IMR-90 (cell line): ENCODE measurements around the gene NAGPA. TPM values are rescaled to one million over a fixed set of nuclear protein-coding genes. Genes with fewer than 3 reads are reported as not detected.

Experiments used
- ATAC-seq: fragments of 200-7000 bp; cut with Tn5 transposase; 2 replicates; pipeline ENCODE4 v1.9.1; 2020; ENCODE audit warnings: low read depth, mild to moderate bottlenecking, moderate library complexity
- BruUV-seq: library from RNA; stranded (reverse); fragments of 400-500 nt; replicated peaks from 2 replicates; lab custom pipeline; 2021; lab: Mats Ljungman, UMichigan
- CTCF ChIA-PET: fragments of 300-600 bp; formaldehyde crosslinking; extraction: SDS; loops from one replicate; lab custom pipeline; 2021; ENCODE audit warnings: antibody characterized with exemption; lab: Yijun Ruan, JAX
- POLR2A ChIA-PET: fragments of 300-600 bp; sonication (Branson Sonifier 250); formaldehyde crosslinking; loops from one replicate; lab custom pipeline; 2022; ENCODE audit warnings: antibody characterized with exemption; ENCODE audit not compliant: unreplicated experiment; lab: Charles Lee
- DNase-seq: peaks from one replicate; pipeline ENCODE4 v3.0.0; 2013
- H2AFZ ChIP-seq: replicated peaks from 2 replicates; pipeline ENCODE3; 2013; ENCODE audit warnings: low read length, mild to moderate bottlenecking; ENCODE audit not compliant: poor library complexity
- H2AK5ac ChIP-seq: 2 replicates; pipeline ENCODE4 v1.6.1; 2013; ENCODE audit warnings: low read depth, low read length, inconsistent platforms
- H2AK9ac ChIP-seq: replicated peaks from 2 replicates; pipeline ENCODE3; 2013; ENCODE audit warnings: mild to moderate bottlenecking, low read depth, low read length, moderate library complexity; ENCODE audit not compliant: poor library complexity
- H2BK120ac ChIP-seq: 2 replicates; pipeline ENCODE4 v1.6.1; 2013; ENCODE audit warnings: low read depth, low read length, inconsistent platforms
- H2BK15ac ChIP-seq: 3 replicates; pipeline ENCODE4 v1.6.1; 2013; ENCODE audit warnings: low read depth, low read length, inconsistent platforms
- H2BK20ac ChIP-seq: 2 replicates; pipeline ENCODE4 v1.6.1; 2013; ENCODE audit warnings: low read depth, mild to moderate bottlenecking, inconsistent platforms, low read length, moderate library complexity
- H2BK5ac ChIP-seq: 2 replicates; pipeline ENCODE4 v1.6.1; 2013; ENCODE audit warnings: mild to moderate bottlenecking, low read depth, low read length, inconsistent platforms; ENCODE audit not compliant: poor library complexity, severe bottlenecking
- H3K14ac ChIP-seq: replicated peaks from 2 replicates; pipeline ENCODE4 v1.6.1; 2013; ENCODE audit warnings: low read depth, low read length, inconsistent platforms
- H3K18ac ChIP-seq: 2 replicates; pipeline ENCODE4 v1.6.1; 2013; ENCODE audit warnings: low read depth, low read length, control low read depth
- H3K23ac ChIP-seq: 2 replicates; pipeline ENCODE4 v1.6.1; 2013; ENCODE audit warnings: low read depth, low read length, inconsistent platforms
- H3K27ac ChIP-seq: 2 replicates; pipeline ENCODE4 v1.5.1; 2013; ENCODE audit warnings: mild to moderate bottlenecking, control low read depth, low read length; ENCODE audit not compliant: insufficient read depth
- H3K27me3 ChIP-seq: 2 replicates; pipeline ENCODE4 v1.6.1; 2013; ENCODE audit warnings: low read length; ENCODE audit not compliant: control insufficient read depth, insufficient read depth
- H3K36me3 ChIP-seq: 2 replicates; pipeline ENCODE4 v1.6.1; 2013; ENCODE audit warnings: low read length, mixed read lengths; ENCODE audit not compliant: control insufficient read depth, insufficient read depth
- H3K4ac ChIP-seq: 2 replicates; pipeline ENCODE4 v1.6.1; 2013; ENCODE audit warnings: low read depth, low read length, inconsistent platforms
- H3K4me1 ChIP-seq: 2 replicates; pipeline ENCODE4 v1.6.1; 2013; ENCODE audit warnings: low read length, mixed read lengths; ENCODE audit not compliant: control insufficient read depth, insufficient read depth
- H3K4me2 ChIP-seq: 2 replicates; pipeline ENCODE4 v1.6.1; 2013; ENCODE audit warnings: low read depth, mild to moderate bottlenecking, control low read depth, low read length, moderate library complexity
- H3K4me3 ChIP-seq: 2 replicates; pipeline ENCODE4 v1.5.1; 2013; ENCODE audit warnings: low read depth, mild to moderate bottlenecking, control low read depth, low read length, moderate library complexity; ENCODE audit not compliant: insufficient read depth
- H3K56ac ChIP-seq: 2 replicates; pipeline ENCODE4 v1.6.1; 2013; ENCODE audit warnings: low read length, inconsistent platforms; ENCODE audit not compliant: insufficient read depth; ENCODE audit errors: extremely low read depth
- H3K79me1 ChIP-seq, 2 experiments: 2 replicates each; pipeline ENCODE4 v1.6.1; 2013; ENCODE audit warnings: low read length in 2 of 2, inconsistent platforms in 1 of 2, low read depth in 1 of 2
- H3K9ac ChIP-seq: 2 replicates; pipeline ENCODE4 v1.6.1; 2013; ENCODE audit warnings: low read depth, low read length, control low read depth
- H3K9me1 ChIP-seq: 2 replicates; pipeline ENCODE4 v1.6.1; 2013; ENCODE audit warnings: low read length, inconsistent platforms; ENCODE audit not compliant: insufficient read depth
- H3K9me3 ChIP-seq: 2 replicates; pipeline ENCODE4 v1.6.1; 2013; ENCODE audit warnings: low read length; ENCODE audit not compliant: control insufficient read depth, insufficient read depth
- H4K20me1 ChIP-seq: 2 replicates; pipeline ENCODE4 v1.6.1; 2013; ENCODE audit warnings: low read length, inconsistent platforms; ENCODE audit not compliant: insufficient read depth
- H4K5ac ChIP-seq: 2 replicates; pipeline ENCODE4 v1.6.1; 2013; ENCODE audit warnings: mild to moderate bottlenecking, low read depth, low read length, control low read depth
- H4K8ac ChIP-seq, 2 experiments: 2 replicates each; pipeline ENCODE4 v1.6.1; 2013; ENCODE audit warnings: low read depth in 2 of 2, low read length in 2 of 2, control low read depth in 1 of 2, inconsistent platforms in 1 of 2
- H4K91ac ChIP-seq: 2 replicates; pipeline ENCODE4 v1.6.1; 2013; ENCODE audit warnings: low read depth, low read length, inconsistent platforms; ENCODE audit not compliant: insufficient read depth
- BHLHE40 ChIP-seq: fragments of 150-350 bp; IDR thresholded peaks from 2 replicates; pipeline ENCODE4 v1.6.1; 2016; ENCODE audit warnings: mild to moderate bottlenecking, low read depth, low read length
- CEBPB ChIP-seq: IDR thresholded peaks from 2 replicates; pipeline ENCODE4 v1.6.1; 2012; ENCODE audit warnings: low read depth, low read length, improper control_type of control experiment
- CHD1 ChIP-seq: IDR thresholded peaks from 2 replicates; pipeline ENCODE4 v1.6.1; 2012; ENCODE audit warnings: low read depth, low read length, improper control_type of control experiment
- ELK1 ChIP-seq: fragments of 150-350 bp; IDR thresholded peaks from 2 replicates; pipeline ENCODE4 v1.6.1; 2016; ENCODE audit warnings: low read depth, mild to moderate bottlenecking, low read length, moderate library complexity, borderline replicate concordance
- FOS ChIP-seq: fragments of 150-350 bp; IDR thresholded peaks from 2 replicates; pipeline ENCODE4 v1.6.1; 2016; ENCODE audit warnings: low read depth, low read length
- MAFK ChIP-seq: IDR thresholded peaks from 2 replicates; pipeline ENCODE4 v1.6.1; 2012; ENCODE audit warnings: low read depth, low read length, improper control_type of control experiment
- MAZ ChIP-seq: IDR thresholded peaks from 2 replicates; pipeline ENCODE4 v1.6.1; 2012; ENCODE audit warnings: low read depth, mild to moderate bottlenecking, low read length, improper control_type of control experiment, moderate library complexity, borderline replicate concordance
- MXI1 ChIP-seq: IDR thresholded peaks from 2 replicates; pipeline ENCODE4 v1.6.1; 2012; ENCODE audit warnings: low read depth, mild to moderate bottlenecking, low read length, moderate library complexity, borderline replicate concordance
- NFE2L2 ChIP-seq: fragments of 150-350 bp; IDR thresholded peaks from 2 replicates; pipeline ENCODE4 v1.6.1; 2016; ENCODE audit warnings: low read depth, mild to moderate bottlenecking, low read length
- POLR2A ChIP-seq: IDR thresholded peaks from 2 replicates; pipeline ENCODE4 v1.6.1; 2012; ENCODE audit warnings: mild to moderate bottlenecking, low read depth, low read length
- RAD21 ChIP-seq: IDR thresholded peaks from 2 replicates; pipeline ENCODE4 v1.6.1; 2012; ENCODE audit warnings: low read length, improper control_type of control experiment
- RCOR1 ChIP-seq: IDR thresholded peaks from 2 replicates; pipeline ENCODE4 v1.6.1; 2012; ENCODE audit warnings: mild to moderate bottlenecking, low read length, improper control_type of control experiment; ENCODE audit not compliant: insufficient replicate concordance
- RFX5 ChIP-seq: IDR thresholded peaks from 2 replicates; pipeline ENCODE4 v1.8.0; 2012; ENCODE audit warnings: low read depth, mild to moderate bottlenecking, low read length, moderate library complexity
- SMC3 ChIP-seq: fragments of 150-350 bp; IDR thresholded peaks from 2 replicates; pipeline ENCODE4 v1.6.1; 2016; ENCODE audit warnings: low read depth, mild to moderate bottlenecking, antibody characterized with exemption, low read length, moderate library complexity
- USF2 ChIP-seq: fragments of 150-350 bp; IDR thresholded peaks from 2 replicates; pipeline ENCODE4 v1.6.1; 2017; ENCODE audit warnings: mild to moderate bottlenecking, antibody characterized with exemption, low read length, low read depth
- WGBS, 2 experiments: methylation state at CpG; one replicate each; pipeline versions ENCODE4 v1.1.5 to v1.1.7; 2013; ENCODE audit warnings: missing lambda C conversion rate in 2 of 2; ENCODE audit not compliant: insufficient read length in 1 of 2; ENCODE audit errors: extremely low coverage in 2 of 2; 5-methylcytosine and 5-hydroxymethylcytosine counted together
- dilution Hi-C: fragments of 300-500 bp; cut with HindIII; formaldehyde crosslinking; loops from one replicate; pipeline ENCODE4 v1.14.3; 2018; ENCODE audit warnings: low sequenced_read_pairs; ENCODE audit not compliant: unreplicated experiment
- in situ Hi-C: fragments of 300-500 bp; cut with MboI; formaldehyde crosslinking; loops from 3 replicates; pipeline ENCODE4 v1.14.3; 2019; ENCODE audit warnings: low sequenced_read_pairs, inconsistent platforms, mixed read lengths
- intact Hi-C: fragments of 100-400 bp; cut with micrococcal nuclease; formaldehyde crosslinking; loops from 2 replicates; pipeline ENCODE4 v1.10.0; 2022
- polyA plus RNA-seq, 3 experiments: library from polyadenylated mRNA; depleted of rRNA; stranded (reverse); fragments of >200 nt; gene quantifications; 2 replicates each; pipeline ENCODE4 v1.2.3, GENCODE V29; 2012; ENCODE audit warnings: low replicate concordance in 1 of 3
- total RNA-seq: library from RNA; depleted of rRNA; stranded (reverse); fragments of >200 nt; gene quantifications from 2 replicates; pipeline ENCODE4 v1.2.3, GENCODE V29; 2012
- TF ChIP-seq, protein P1 (sequence below): conservative IDR thresholded peaks from 2 replicates; pipeline ENCODE4 v1.5.1; 2012; ENCODE audit warnings: mild to moderate bottlenecking, low read depth, low read length, improper control_type of control experiment

Gene NAGPA
- total and polyA plus RNA-seq, 2 of the 4 experiments (the other 2 are of a cell fraction), result 6.5 to 12.2 TPM

- CTCF ChIA-PET, result no interaction called here
- no peak for DNase-seq
- in situ Hi-C loops, result no loop called here
These were observed 27.8 kb downstream of the NAGPA start for GRCh38 chr16:5005916-5006315.

More at GRCh38 chr16:5005916-5006315, 27.8 kb downstream of the NAGPA start:
- intact Hi-C loops, result no loop called here
- Histone ChIP-seq H2BK5ac (no peak overlapping the region), H3K18ac (no peak overlapping the region), H2BK20ac (no peak overlapping the region), H4K20me1 (no peaks in the 10 kb centered on the region), H2BK120ac (no peak overlapping the region), H3K36me3 (no peaks in the 10 kb centered on the region), H4K91ac (no peak overlapping the region), H3K9me3 (no peaks in the 10 kb centered on the region), H3K79me1 (no peaks in the 10 kb centered on the region), H3K27me3 (peaks cover 18% of the 10 kb centered on the region), H2AFZ (no peak overlapping the region), H3K4me3 (no peak overlapping the region), H4K8ac (no peak overlapping the region), H3K4me2 (no peak overlapping the region), H3K56ac (no peak overlapping the region), H3K23ac (no peak overlapping the region), H2BK15ac (no peak overlapping the region), H3K27ac (no peak overlapping the region), H2AK9ac (no peak overlapping the region), H3K4me1 (no peaks in the 10 kb centered on the region), H3K4ac (no peak overlapping the region), H3K9me1 (no peaks in the 10 kb centered on the region), H3K14ac (no peak overlapping the region), H3K9ac (no peak overlapping the region), H4K5ac (no peak overlapping the region), H2AK5ac (no peak overlapping the region)
- dilution Hi-C loops, result no loop called here
- TF ChIP-seq RCOR1, result no peak
- TF ChIP-seq RFX5, result no peak
- TF ChIP-seq FOS, result no peak
- no peak for TF ChIP-seq NFE2L2
- no peak for TF ChIP-seq MXI1
- TF ChIP-seq ELK1, result no peak
- no peak for TF ChIP-seq POLR2A
- no peak for TF ChIP-seq RAD21
- TF ChIP-seq CEBPB, result no peak
- TF ChIP-seq, protein P1, sequence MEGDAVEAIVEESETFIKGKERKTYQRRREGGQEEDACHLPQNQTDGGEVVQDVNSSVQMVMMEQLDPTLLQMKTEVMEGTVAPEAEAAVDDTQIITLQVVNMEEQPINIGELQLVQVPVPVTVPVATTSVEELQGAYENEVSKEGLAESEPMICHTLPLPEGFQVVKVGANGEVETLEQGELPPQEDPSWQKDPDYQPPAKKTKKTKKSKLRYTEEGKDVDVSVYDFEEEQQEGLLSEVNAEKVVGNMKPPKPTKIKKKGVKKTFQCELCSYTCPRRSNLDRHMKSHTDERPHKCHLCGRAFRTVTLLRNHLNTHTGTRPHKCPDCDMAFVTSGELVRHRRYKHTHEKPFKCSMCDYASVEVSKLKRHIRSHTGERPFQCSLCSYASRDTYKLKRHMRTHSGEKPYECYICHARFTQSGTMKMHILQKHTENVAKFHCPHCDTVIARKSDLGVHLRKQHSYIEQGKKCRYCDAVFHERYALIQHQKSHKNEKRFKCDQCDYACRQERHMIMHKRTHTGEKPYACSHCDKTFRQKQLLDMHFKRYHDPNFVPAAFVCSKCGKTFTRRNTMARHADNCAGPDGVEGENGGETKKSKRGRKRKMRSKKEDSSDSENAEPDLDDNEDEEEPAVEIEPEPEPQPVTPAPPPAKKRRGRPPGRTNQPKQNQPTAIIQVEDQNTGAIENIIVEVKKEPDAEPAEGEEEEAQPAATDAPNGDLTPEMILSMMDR, result no peak
- TF ChIP-seq USF2, result no peak
- TF ChIP-seq BHLHE40, result no peak
- no peak for TF ChIP-seq SMC3
- no peak for TF ChIP-seq MAZ
- no peak for TF ChIP-seq CHD1
- no peak for TF ChIP-seq MAFK
- no peak for ATAC-seq
- no CpG with 5 or more reads among the region's 4 CpGs for WGBS, 2 experiments
- POLR2A ChIA-PET, result no interaction called here
- BruUV-seq, result no TSS peak
